COR-L47 (cell line): Measurements from ENCODE around the gene LMO4.

Source experiments
- DNase-seq: peaks from one replicate; lab custom pipeline; 2025; lab: John Stamatoyannopoulos, UW

Gene LMO4

GRCh38 chr1:87362063-87362833 is 33.6 kb downstream of the LMO4 start:
- no peak for DNase-seq

- no peak for DNase-seq
Observed at GRCh38 chr1:87362834-87363426, 34.2 kb downstream of the LMO4 start.

- peak; percentile 91 for DNase-seq
Observed at GRCh38 chr1:87367549-87367948, 38.9 kb downstream of the LMO4 start.

GRCh38 chr1:87368907-87369306 is 40.2 kb downstream of the LMO4 start:
- DNase-seq = no peak

GRCh38 chr1:87369736-87370478 is 41.2 kb downstream of the LMO4 start:
- DNase-seq = no peak

GRCh38 chr1:87370544-87370943 is 41.9 kb downstream of the LMO4 start:
- no peak for DNase-seq

GRCh38 chr1:87379306-87379705 is 50.6 kb downstream of the LMO4 start:
- no peak for DNase-seq

- DNase-seq = no peak
Observed at GRCh38 chr1:87386217-87386790, 57.6 kb downstream of the LMO4 start.

GRCh38 chr1:87388411-87388810 is 59.7 kb downstream of the LMO4 start:
- DNase-seq = no peak

GRCh38 chr1:87389011-87389410 is 60.3 kb downstream of the LMO4 start:
- no peak for DNase-seq

GRCh38 chr1:87389546-87389945 is 60.9 kb downstream of the LMO4 start:
- no peak for DNase-seq

GRCh38 chr1:87392248-87393192 is 63.8 kb downstream of the LMO4 start:
- no peak for DNase-seq

GRCh38 chr1:87393445-87394085 is 64.9 kb downstream of the LMO4 start:
- no peak for DNase-seq

GRCh38 chr1:87394513-87394912 is 65.8 kb downstream of the LMO4 start:
- no peak for DNase-seq

GRCh38 chr1:87394982-87395381 is 66.3 kb downstream of the LMO4 start:
- no peak for DNase-seq
